Measurements from ENCODE around the gene ARID4B. TPM values are rescaled to one million over a fixed set of nuclear protein-coding genes. Genes with fewer than 3 reads are reported as not detected.
A peak's percentile ranks its signal among the peaks of the same experiment; 100 is the strongest.

Gene ARID4B
- total RNA-seq, 2 experiments from 2014 or later = 30.1 to 30.6 TPM

- Mint-ChIP-seq H3K4me3 (no peak overlapping the region), H3K4me1 (peaks cover 26% of the 10 kb centered on the region), H3K27me3 (no peaks in the 10 kb centered on the region), H3K9me3 (no peaks in the 10 kb centered on the region), H3K36me3 (peaks cover 35% of the 10 kb centered on the region), H3K27ac (no peak overlapping the region)
- DNase-seq = no peak
Measured at GRCh38 chr1:235147269-235147668, 180.7 kb downstream of the ARID4B start.

DNA sequence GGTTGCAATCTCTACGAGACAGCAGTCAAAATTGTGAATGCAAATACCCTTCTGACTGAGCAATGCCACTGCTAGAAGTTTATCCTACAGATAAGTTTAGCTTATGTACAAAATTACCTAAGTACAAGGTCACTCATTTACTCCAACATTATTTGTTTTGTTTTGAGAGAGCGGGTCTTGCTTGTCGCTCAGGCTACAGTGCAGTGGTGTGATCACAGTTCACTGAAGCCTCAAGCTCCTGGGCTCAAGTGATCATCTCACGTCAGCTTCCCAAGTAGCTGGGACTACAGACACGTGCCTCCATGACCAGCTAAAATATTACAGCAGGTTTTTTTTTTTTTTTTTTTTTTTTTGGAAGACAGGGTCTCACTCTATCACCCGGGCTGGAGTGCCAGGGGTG, 182.3 kb downstream of the ARID4B start:
- no peaks in the 10 kb centered on the region for H3K27me3 Mint-ChIP-seq
- no peaks in the 10 kb centered on the region for H3K9me3 Mint-ChIP-seq
- H3K4me1 Mint-ChIP-seq = peaks cover 16% of the 10 kb centered on the region
- no peak overlapping the region for H3K27ac Mint-ChIP-seq
- H3K36me3 Mint-ChIP-seq = peaks cover 35% of the 10 kb centered on the region
- no peak for DNase-seq
- no peak overlapping the region for H3K4me3 Mint-ChIP-seq

- no peaks in the 10 kb centered on the region for H3K27me3 Mint-ChIP-seq
- no peaks in the 10 kb centered on the region for H3K9me3 Mint-ChIP-seq
Measured at GRCh38 chr1:235142991-235143390, 185.0 kb downstream of the ARID4B start.

DNA sequence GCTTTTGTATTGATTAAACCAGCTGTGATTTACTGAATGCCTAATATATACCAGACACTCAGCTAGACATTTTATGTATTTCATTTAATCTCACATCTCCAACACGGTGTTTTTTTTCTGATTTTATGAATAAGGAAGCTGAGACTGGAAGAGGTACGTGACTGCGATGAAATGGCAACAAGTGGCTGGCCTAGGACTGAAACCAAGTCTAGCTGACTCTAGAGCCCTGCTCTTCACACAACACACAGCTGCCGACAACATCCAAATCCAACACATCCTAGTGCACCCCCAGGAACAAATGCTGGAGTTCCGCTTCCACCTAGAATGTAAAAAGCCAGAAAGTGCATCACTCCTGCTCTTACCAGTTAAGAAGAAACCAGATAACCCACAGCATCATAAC, 188.7 kb downstream of the ARID4B start:
- H3K27me3 Mint-ChIP-seq = no peaks in the 10 kb centered on the region
- peaks cover 57% of the 10 kb centered on the region for H3K36me3 Mint-ChIP-seq
- no peak for DNase-seq
- H3K4me1 Mint-ChIP-seq = peaks cover 17% of the 10 kb centered on the region
- H3K27ac Mint-ChIP-seq = peak overlapping the region; percentile 67
- no peak overlapping the region for H3K4me3 Mint-ChIP-seq
- no peaks in the 10 kb centered on the region for H3K9me3 Mint-ChIP-seq

More at GRCh38 chr1:235142991-235143390, 185.0 kb downstream of the ARID4B start:
- peaks cover 23% of the 10 kb centered on the region for H3K4me1 Mint-ChIP-seq
- no peak overlapping the region for H3K27ac Mint-ChIP-seq
- peaks cover 44% of the 10 kb centered on the region for H3K36me3 Mint-ChIP-seq
- no peak overlapping the region for H3K4me3 Mint-ChIP-seq
- DNase-seq = no peak

DNA sequence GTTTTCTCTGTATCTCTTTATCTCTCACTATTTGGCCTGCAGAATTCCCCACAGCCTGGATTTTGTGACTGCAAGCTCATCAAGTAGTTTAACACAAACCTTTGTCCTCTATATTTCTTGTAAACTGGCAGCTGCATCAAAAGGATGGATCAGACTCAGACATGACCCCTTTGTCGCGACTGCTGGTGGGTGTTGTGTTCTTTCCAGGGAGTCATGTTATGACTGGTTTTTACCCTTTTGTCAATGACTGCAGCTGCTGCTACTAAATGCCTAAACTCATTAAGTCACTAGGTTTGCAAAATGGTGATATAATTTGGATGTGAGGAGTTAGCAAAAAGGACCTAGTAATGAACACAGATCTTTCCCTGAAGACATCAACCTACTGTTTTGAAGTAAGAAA, 189.2 kb downstream of the ARID4B start:
- Mint-ChIP-seq H3K9me3 (no peaks in the 10 kb centered on the region), H3K36me3 (peaks cover 54% of the 10 kb centered on the region), H3K27ac (peak overlapping the region; percentile 67), H3K4me3 (no peak overlapping the region), H3K27me3 (no peaks in the 10 kb centered on the region), H3K4me1 (peaks cover 14% of the 10 kb centered on the region)
- DNase-seq = peak; percentile 25

DNA sequence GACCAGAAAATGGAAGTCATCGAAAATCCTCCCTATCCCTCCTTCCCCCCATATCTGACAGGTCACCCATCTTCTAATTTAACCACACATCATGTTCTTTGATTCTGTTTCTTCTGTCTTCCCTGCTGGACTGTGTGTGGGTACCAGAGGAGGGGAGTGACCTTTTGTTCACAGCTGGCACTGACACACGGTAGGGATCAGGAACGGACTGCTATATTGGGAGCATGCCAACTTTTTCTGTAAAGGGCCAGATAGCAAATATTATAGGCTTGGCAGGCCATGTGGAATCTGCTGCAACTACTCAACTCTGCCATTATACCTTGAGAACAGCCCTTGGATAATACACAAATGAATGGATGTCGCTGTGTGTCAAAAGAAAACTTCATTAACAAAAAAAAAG, 191.9 kb downstream of the ARID4B start:
- no peak for DNase-seq
- H3K36me3 Mint-ChIP-seq = peaks cover 47% of the 10 kb centered on the region
- H3K4me1 Mint-ChIP-seq = peaks cover 14% of the 10 kb centered on the region
- peak overlapping the region; percentile 12 for H3K27ac Mint-ChIP-seq
- H3K4me3 Mint-ChIP-seq = no peak overlapping the region
- no peaks in the 10 kb centered on the region for H3K9me3 Mint-ChIP-seq
- no peaks in the 10 kb centered on the region for H3K27me3 Mint-ChIP-seq

DNA sequence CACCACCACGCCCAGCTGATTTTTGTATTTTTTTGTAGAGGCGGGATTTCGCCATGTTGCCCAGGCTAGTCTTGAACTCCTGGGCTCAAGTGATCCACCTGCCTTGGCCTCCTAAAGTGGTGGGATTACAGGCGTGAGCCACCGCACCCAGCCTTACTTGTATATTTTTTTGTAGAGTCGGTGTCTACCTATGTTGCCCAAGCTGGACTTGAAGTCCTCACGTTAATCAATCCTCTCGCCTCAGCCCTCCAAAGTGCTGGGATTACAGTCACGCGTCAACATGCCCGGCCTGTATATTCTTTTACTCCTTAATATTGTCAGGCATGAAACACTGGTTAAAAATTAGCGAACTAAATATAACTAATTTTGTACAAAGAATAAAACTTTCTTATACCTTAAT, 193.8 kb downstream of the ARID4B start:
- Mint-ChIP-seq H3K27me3 (no peaks in the 10 kb centered on the region), H3K9me3 (no peaks in the 10 kb centered on the region), H3K4me3 (no peak overlapping the region), H3K27ac (no peak overlapping the region), H3K4me1 (peaks cover 13% of the 10 kb centered on the region), H3K36me3 (peaks cover 44% of the 10 kb centered on the region)
- no peak for DNase-seq

DNA sequence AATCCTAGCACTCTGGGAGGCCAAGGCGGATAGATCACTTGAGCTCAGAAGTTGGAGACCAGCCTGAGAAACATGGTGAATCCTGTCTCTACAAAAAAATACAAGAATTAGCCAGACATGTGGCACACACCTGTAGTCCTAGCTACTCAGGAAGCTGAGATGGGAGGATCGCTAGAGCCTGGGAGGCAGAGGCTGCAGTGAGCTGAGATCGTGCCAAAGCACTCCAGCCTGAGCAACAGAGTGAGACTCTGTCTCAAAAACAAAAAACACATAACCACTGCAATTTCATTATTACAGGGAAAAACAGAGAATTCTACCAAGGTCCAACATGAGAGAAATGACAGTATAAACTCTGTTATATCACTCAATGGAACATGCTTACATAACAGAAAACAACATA, 194.9 kb downstream of the ARID4B start:
- no peaks in the 10 kb centered on the region for H3K27me3 Mint-ChIP-seq
- H3K4me1 Mint-ChIP-seq = peaks cover 9% of the 10 kb centered on the region
- peaks cover 43% of the 10 kb centered on the region for H3K36me3 Mint-ChIP-seq
- H3K9me3 Mint-ChIP-seq = no peaks in the 10 kb centered on the region
- no peak overlapping the region for H3K4me3 Mint-ChIP-seq
- DNase-seq = no peak
- H3K27ac Mint-ChIP-seq = no peak overlapping the region

GRCh38 chr1:235131961-235132360, 196.0 kb downstream of the ARID4B start:
- H3K4me3 Mint-ChIP-seq = no peak overlapping the region

GRCh38 chr1:235130766-235131270, 197.2 kb downstream of the ARID4B start:
- Mint-ChIP-seq H3K4me1 (peaks cover 23% of the 10 kb centered on the region), H3K4me3 (no peak overlapping the region), H3K36me3 (peaks cover 46% of the 10 kb centered on the region), H3K27me3 (no peaks in the 10 kb centered on the region), H3K9me3 (no peaks in the 10 kb centered on the region), H3K27ac (peak overlapping the region; percentile 51)
- DNase-seq = no peak

More at GRCh38 chr1:235131961-235132360, 196.0 kb downstream of the ARID4B start:
- peaks cover 46% of the 10 kb centered on the region for H3K36me3 Mint-ChIP-seq
- H3K4me1 Mint-ChIP-seq = peaks cover 12% of the 10 kb centered on the region
- no peak overlapping the region for H3K27ac Mint-ChIP-seq
- H3K27me3 Mint-ChIP-seq = no peaks in the 10 kb centered on the region
- H3K9me3 Mint-ChIP-seq = no peaks in the 10 kb centered on the region
- no peak for DNase-seq

DNA sequence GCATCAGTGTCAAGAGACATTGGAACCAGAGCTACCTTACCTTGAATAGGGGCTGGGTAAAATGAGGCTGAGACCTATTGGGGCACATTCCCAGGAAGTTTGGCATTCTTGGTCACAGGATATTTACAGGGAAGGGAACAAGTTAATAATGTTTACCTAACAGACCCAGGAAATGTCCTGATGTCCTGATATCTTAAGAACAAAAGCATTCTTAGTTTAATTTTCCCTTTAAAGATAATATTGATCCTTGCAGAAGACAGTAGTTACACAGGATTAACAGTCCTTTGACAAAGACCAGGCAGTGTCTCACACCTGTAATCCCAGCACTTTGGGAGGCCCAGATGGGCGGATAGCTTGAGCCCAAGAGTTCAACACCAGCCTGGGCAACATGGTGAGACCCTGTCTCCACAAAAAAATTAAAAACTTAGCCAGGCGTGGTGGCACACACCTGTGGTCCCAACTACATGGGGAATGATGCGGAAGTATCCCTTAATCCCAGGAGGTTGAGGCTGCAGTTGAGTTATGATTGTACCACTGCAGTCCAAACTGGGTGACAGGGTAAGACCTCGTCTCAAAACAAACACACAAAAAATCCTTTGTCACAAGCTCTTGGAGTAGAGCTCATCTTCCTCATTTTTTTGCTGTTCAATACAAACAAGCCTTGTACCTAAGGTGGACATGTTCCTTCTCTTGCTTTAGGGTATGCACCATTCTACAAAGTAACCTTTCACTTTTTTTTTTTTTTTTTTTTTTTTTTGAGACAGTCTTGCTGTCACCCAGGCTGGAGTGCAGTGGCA, 198.0 kb downstream of the ARID4B start:
- no peak for DNase-seq
- H3K4me1 Mint-ChIP-seq = peaks cover 26% of the 10 kb centered on the region
- H3K27ac Mint-ChIP-seq = peak overlapping the region; percentile 64

DNA sequence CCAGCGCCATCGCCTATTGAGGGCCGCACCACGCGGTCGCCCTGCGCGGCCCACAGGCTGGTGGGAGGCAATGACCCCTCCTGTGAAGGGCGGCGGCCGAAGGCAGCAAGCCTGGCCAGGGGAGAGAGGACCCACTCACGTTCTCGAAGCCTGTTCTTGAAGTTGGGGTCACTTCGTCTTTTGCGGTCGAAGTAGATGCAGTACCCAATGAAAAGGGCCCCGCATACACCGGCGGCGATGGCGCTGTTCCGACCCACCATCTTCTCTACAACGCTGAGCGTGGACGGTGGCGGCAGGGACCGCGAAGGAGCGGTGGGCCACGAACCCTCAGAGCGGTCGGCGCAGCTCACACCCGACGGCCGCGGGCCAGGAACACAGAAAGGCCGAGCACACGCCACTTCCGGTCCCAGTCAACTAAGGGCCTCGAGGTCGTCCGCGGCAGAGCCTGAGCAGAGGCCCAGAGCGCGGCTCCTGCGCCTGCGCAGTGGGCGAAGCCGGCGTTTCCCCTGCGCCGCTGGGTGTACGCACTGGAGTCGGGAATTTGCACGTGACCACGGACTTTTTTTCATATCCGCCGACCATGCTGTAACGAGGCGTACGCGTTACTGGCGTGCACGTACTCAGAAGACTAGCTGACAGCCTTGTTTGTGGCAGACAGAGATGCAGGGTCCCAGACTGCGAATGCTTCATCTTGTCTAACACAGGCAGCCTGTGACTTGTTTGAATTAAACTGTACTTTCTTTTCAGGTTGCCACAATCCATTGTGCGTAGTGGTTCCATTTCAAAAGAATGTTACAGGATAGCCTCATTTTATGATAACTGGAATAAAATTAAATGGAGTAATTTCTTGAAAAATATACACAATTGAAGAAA, 199.3 kb downstream of the ARID4B start, which contains the start of gene TOMM20:
TOMM20 (minus strand) TSS at position 382 of the 873 bp plus-strand sequence; CDS start at position 260, 122 bp downstream.
- Mint-ChIP-seq H3K9me3 (no peaks in the 10 kb centered on the region), H3K4me1 (peaks cover 36% of the 10 kb centered on the region), H3K27ac (peak within 1 kb of the TSS; percentile 98), H3K4me3 (peak within 1 kb of the TSS; percentile 99), H3K27me3 (no peaks in the 10 kb centered on the region), H3K36me3 (peaks cover 53% of the 10 kb centered on the region)
- peak; percentile 97 for DNase-seq

More for the DNA sequence above, 198.0 kb downstream of the ARID4B start:
- Mint-ChIP-seq H3K4me3 (no peak overlapping the region), H3K9me3 (no peaks in the 10 kb centered on the region), H3K27me3 (no peaks in the 10 kb centered on the region), H3K36me3 (peaks cover 49% of the 10 kb centered on the region)

- no peak for DNase-seq
- no peaks in the 10 kb centered on the region for H3K9me3 Mint-ChIP-seq
- peaks cover 59% of the 10 kb centered on the region for H3K36me3 Mint-ChIP-seq
- no peaks in the 10 kb centered on the region for H3K27me3 Mint-ChIP-seq
- peak overlapping the region; percentile 98 for H3K27ac Mint-ChIP-seq
- peak overlapping the region; percentile 99 for H3K4me3 Mint-ChIP-seq
- H3K4me1 Mint-ChIP-seq = peaks cover 43% of the 10 kb centered on the region
Measured at GRCh38 chr1:235127732-235128455, 200.1 kb downstream of the ARID4B start.

- Mint-ChIP-seq H3K9me3 (no peaks in the 10 kb centered on the region), H3K36me3 (peaks cover 63% of the 10 kb centered on the region), H3K4me1 (peaks cover 50% of the 10 kb centered on the region), H3K4me3 (peak overlapping the region; percentile 99), H3K27ac (peak overlapping the region; percentile 98), H3K27me3 (no peaks in the 10 kb centered on the region)
- no peak for DNase-seq
Measured at GRCh38 chr1:235127203-235127602, 200.8 kb downstream of the ARID4B start.

Measured in activated naive CD8-positive, alpha-beta T cell treated with anti-CD3 and anti-CD28 coated beads for 36 hours (primary cell).